ENCODE measurements around the gene HIPK2. TPM values are rescaled to one million over a fixed set of nuclear protein-coding genes. Genes with fewer than 3 reads are reported as not detected.
A peak's percentile ranks its signal among the peaks of the same experiment; 100 is the strongest.

Gene HIPK2
- total RNA-seq, 4 donors from 2014 or later = 20.9 to 40.9 (median 26.7) TPM

GRCh38 chr7:139721821-139722220, 56.0 kb downstream of the HIPK2 start:
- no peak overlapping the region for H3K4me3 ChIP-seq
- no peak for DNase-seq (ENCODE audit: extremely low spot score)
- no peak overlapping the region for H3K27ac ChIP-seq (replicated peaks in 1 of 4)
- intact Hi-C loops (cut with DNase I) = loop anchor here (10.0 kb wide), 1 partner anchor 67 kb away; no protein-coding TSS in a partner anchor
- no peaks in the 10 kb centered on the region for H3K9me3 ChIP-seq
- no peaks in the 10 kb centered on the region for H3K27me3 ChIP-seq
- 83% methylated on average over 2 of the region's 2 CpGs for WGBS
- peaks cover 43 to 62% (median 47%) of the 10 kb centered on the region in 4 donors for H3K4me1 ChIP-seq
- peaks cover under 1 to 3% (median 2%) of the 10 kb centered on the region in 4 donors for H3K36me3 ChIP-seq
- TF ChIP-seq POLR2A (IDR thresholded peaks at IDR 0.05; ENCODE audit: low read depth) = no peak
- no peak for TF ChIP-seq EP300 (IDR thresholded peaks at IDR 0.05)
- no peak for TF ChIP-seq POLR2AphosphoS5 (IDR thresholded peaks at IDR 0.05)
- no peak for TF ChIP-seq CTCF (IDR thresholded peaks at IDR 0.05)

- DNase-seq (ENCODE audit: extremely low spot score) = no peak
- Histone ChIP-seq H3K27me3 (no peaks in the 10 kb centered on the region), H3K36me3 (peaks cover 4 to 7% (median 6%) of the 10 kb centered on the region in 4 donors), H3K4me3 (no peak overlapping the region), H3K4me1 (peaks cover 39 to 58% (median 43%) of the 10 kb centered on the region in 4 donors), H3K9me3 (no peaks in the 10 kb centered on the region), H3K27ac (replicated peaks in 1 of 4) (no peak overlapping the region)
- TF ChIP-seq POLR2A (IDR thresholded peaks at IDR 0.05; ENCODE audit: low read depth) = no peak
- TF ChIP-seq POLR2AphosphoS5 (IDR thresholded peaks at IDR 0.05) = no peak
- no peak for TF ChIP-seq CTCF (IDR thresholded peaks at IDR 0.05)
- no peak for TF ChIP-seq EP300 (IDR thresholded peaks at IDR 0.05)
- WGBS = 92% methylated on average over 4 of the region's 4 CpGs
- intact Hi-C loops (cut with DNase I) = loop anchor here (10.0 kb wide), 1 partner anchor 67 kb away; no protein-coding TSS in a partner anchor
Observed at GRCh38 chr7:139721417-139721816, 56.4 kb downstream of the HIPK2 start.

GRCh38 chr7:139720705-139721231, 57.0 kb downstream of the HIPK2 start:
- TF ChIP-seq CTCF (IDR thresholded peaks at IDR 0.05) = no peak
- TF ChIP-seq EP300 (IDR thresholded peaks at IDR 0.05) = no peak
- TF ChIP-seq POLR2AphosphoS5 (IDR thresholded peaks at IDR 0.05) = no peak
- TF ChIP-seq POLR2A (IDR thresholded peaks at IDR 0.05; ENCODE audit: low read depth) = no peak
- Histone ChIP-seq H3K36me3 (peaks cover 11 to 14% (median 12%) of the 10 kb centered on the region in 4 donors), H3K4me3 (no peak overlapping the region), H3K27me3 (no peaks in the 10 kb centered on the region), H3K9me3 (no peaks in the 10 kb centered on the region), H3K27ac (replicated peaks in 1 of 4) (peak overlapping the region in 2 of 4 donors; percentile 5 to 27), H3K4me1 (peaks cover 37 to 52% (median 41%) of the 10 kb centered on the region in 4 donors)
- WGBS = 70% methylated on average over 12 of the region's 12 CpGs
- DNase-seq (ENCODE audit: extremely low spot score) = no peak
- intact Hi-C loops (cut with DNase I) = loop anchor here (10.0 kb wide), 1 partner anchor 66 kb away; no protein-coding TSS in a partner anchor

- Histone ChIP-seq H3K9me3 (no peaks in the 10 kb centered on the region), H3K36me3 (peaks cover 16 to 19% (median 18%) of the 10 kb centered on the region in 4 donors), H3K4me3 (no peak overlapping the region), H3K4me1 (peaks cover 32 to 46% (median 39%) of the 10 kb centered on the region in 4 donors), H3K27me3 (no peaks in the 10 kb centered on the region), H3K27ac (replicated peaks in 1 of 4) (peak overlapping the region in 1 of 4 donors; percentile 5)
- intact Hi-C loops (cut with DNase I) = loop anchor here (10.0 kb wide), 1 partner anchor 65 kb away; no protein-coding TSS in a partner anchor
- TF ChIP-seq POLR2AphosphoS5 (IDR thresholded peaks at IDR 0.05) = no peak
- no peak for TF ChIP-seq EP300 (IDR thresholded peaks at IDR 0.05)
- TF ChIP-seq CTCF (IDR thresholded peaks at IDR 0.05) = no peak
- DNase-seq (ENCODE audit: extremely low spot score) = no peak
- 93% methylated on average over 6 of the region's 6 CpGs for WGBS
Observed at GRCh38 chr7:139720186-139720585, 57.6 kb downstream of the HIPK2 start.
